ENCODE measurements around the gene GNAL. TPM values are rescaled to one million over a fixed set of nuclear protein-coding genes. Genes with fewer than 3 reads are reported as not detected.

The GNAL gene
- total RNA-seq, 1 experiment from 2014 or later = 0.15 TPM

DNA sequence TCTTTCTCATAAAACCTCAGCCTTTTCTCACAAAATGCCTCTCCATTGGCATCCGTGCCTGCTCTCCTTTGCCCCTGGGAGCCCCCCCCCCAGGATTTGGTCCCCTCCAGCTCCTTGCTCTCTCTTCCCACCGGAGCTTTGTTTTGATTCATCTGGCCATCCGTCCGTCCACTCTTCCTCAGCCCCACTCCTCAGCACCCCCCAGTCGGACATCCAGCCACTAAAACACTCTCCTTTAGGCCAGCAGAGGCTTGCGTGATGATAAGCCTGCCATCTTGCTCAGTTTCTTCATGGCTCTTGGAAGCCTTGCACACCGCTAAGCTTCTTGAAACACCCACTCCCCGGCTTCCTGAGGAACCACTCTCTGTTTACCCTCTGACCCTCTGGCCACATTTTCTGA is 31.5 kb upstream of the GNAL start:
- no peak overlapping the region for H3K9ac ChIP-seq (ENCODE audit: low read length)
- no peak overlapping the region for H3K4me3 ChIP-seq (ENCODE audit: low read length)
- no peaks in the 10 kb centered on the region for H4K20me1 ChIP-seq (ENCODE audit: low read length)
- CTCF ChIA-PET = no interaction called here
- POLR2A ChIA-PET (ENCODE audit: unreplicated experiment) = no interaction called here
- no peaks in the 10 kb centered on the region for H3F3A ChIP-seq (ENCODE audit: low read length, unreplicated experiment)
- no peak overlapping the region for H3K27ac ChIP-seq (ENCODE audit: low read length)
- no peaks in the 10 kb centered on the region for H3K79me2 ChIP-seq (ENCODE audit: low read length)
- no TSS peak for BruUV-seq (replicated peaks)
- no peaks in the 10 kb centered on the region for H3K9me2 ChIP-seq (replicated peaks; ENCODE audit: low read length)
- DNase-seq = no peak
- H3K4me1 ChIP-seq (ENCODE audit: insufficient read depth, low read length) = no peaks in the 10 kb centered on the region
- no peak overlapping the region for H3K4me2 ChIP-seq (ENCODE audit: low read length)
- H3K27me3 ChIP-seq (ENCODE audit: low read length) = peaks cover 85% of the 10 kb centered on the region
- H3K9me3 ChIP-seq (ENCODE audit: low read length) = peaks cover 4% of the 10 kb centered on the region; the same call in 1 of the 2 replicates
- ATAC-seq = no peak
- H2AFZ ChIP-seq (ENCODE audit: low read length) = no peak overlapping the region
- intact Hi-C loops (cut with micrococcal nuclease) = loop anchor here (2.0 to 5.0 kb wide), 2 partner anchors 71 to 380 kb away; no protein-coding TSS in a partner anchor
- TF ChIP-seq EZH2phosphoT487 (IDR thresholded peaks at IDR 0.05; ENCODE audit: borderline replicate concordance, low read length) (no peak), EZH2 (IDR thresholded peaks at IDR 0.05; ENCODE audit: low read length, unreplicated experiment) (no peak)
- TF ChIP-seq, protein P1, sequence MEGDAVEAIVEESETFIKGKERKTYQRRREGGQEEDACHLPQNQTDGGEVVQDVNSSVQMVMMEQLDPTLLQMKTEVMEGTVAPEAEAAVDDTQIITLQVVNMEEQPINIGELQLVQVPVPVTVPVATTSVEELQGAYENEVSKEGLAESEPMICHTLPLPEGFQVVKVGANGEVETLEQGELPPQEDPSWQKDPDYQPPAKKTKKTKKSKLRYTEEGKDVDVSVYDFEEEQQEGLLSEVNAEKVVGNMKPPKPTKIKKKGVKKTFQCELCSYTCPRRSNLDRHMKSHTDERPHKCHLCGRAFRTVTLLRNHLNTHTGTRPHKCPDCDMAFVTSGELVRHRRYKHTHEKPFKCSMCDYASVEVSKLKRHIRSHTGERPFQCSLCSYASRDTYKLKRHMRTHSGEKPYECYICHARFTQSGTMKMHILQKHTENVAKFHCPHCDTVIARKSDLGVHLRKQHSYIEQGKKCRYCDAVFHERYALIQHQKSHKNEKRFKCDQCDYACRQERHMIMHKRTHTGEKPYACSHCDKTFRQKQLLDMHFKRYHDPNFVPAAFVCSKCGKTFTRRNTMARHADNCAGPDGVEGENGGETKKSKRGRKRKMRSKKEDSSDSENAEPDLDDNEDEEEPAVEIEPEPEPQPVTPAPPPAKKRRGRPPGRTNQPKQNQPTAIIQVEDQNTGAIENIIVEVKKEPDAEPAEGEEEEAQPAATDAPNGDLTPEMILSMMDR (conservative IDR thresholded peaks at IDR 0.05; ENCODE audit: low read depth, low read length) = no peak
- no peaks in the 10 kb centered on the region for H3K36me3 ChIP-seq (ENCODE audit: low read depth, low read length)

DNA sequence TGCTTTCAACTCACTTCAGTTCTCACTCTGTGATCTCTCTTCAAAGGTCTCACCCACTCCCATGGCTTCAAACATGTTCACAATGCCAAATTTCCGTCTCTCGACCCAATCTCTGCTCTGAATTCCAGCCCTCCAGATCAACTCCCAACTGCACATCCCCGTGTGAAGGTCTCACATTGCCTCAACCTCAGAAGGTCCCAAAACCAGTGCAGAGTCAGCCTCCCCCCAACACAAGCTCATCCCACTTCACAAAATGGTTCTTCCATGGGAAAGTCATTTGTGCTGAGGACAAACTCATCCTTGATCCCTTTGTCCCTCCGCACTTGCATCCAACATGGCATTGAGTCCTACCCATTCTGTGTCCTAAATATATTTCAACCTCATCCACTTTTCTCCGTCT is 31.0 kb upstream of the GNAL start:
- Histone ChIP-seq H3K36me3 (ENCODE audit: low read depth, low read length) (no peaks in the 10 kb centered on the region), H3K9me3 (ENCODE audit: low read length) (peaks cover 4% of the 10 kb centered on the region; the same call in 1 of the 2 replicates), H3K4me2 (ENCODE audit: low read length) (no peak overlapping the region), H3K4me3 (ENCODE audit: low read length) (no peak overlapping the region), H3K9ac (ENCODE audit: low read length) (no peak overlapping the region), H3F3A (ENCODE audit: low read length, unreplicated experiment) (no peaks in the 10 kb centered on the region), H4K20me1 (ENCODE audit: low read length) (no peaks in the 10 kb centered on the region), H3K9me2 (replicated peaks; ENCODE audit: low read length) (no peaks in the 10 kb centered on the region), H3K79me2 (ENCODE audit: low read length) (no peaks in the 10 kb centered on the region), H3K27ac (ENCODE audit: low read length) (no peak overlapping the region), H2AFZ (ENCODE audit: low read length) (no peak overlapping the region), H3K4me1 (ENCODE audit: insufficient read depth, low read length) (no peaks in the 10 kb centered on the region), H3K27me3 (ENCODE audit: low read length) (peaks cover 88% of the 10 kb centered on the region)
- DNase-seq = no peak
- no TSS peak for BruUV-seq (replicated peaks)
- ChIA-PET POLR2A (ENCODE audit: unreplicated experiment) (no interaction called here), CTCF (no interaction called here)
- no peak for TF ChIP-seq EZH2phosphoT487 (IDR thresholded peaks at IDR 0.05; ENCODE audit: borderline replicate concordance, low read length)
- no peak for TF ChIP-seq EZH2 (IDR thresholded peaks at IDR 0.05; ENCODE audit: low read length, unreplicated experiment)
- TF ChIP-seq, protein P1 (conservative IDR thresholded peaks at IDR 0.05; ENCODE audit: low read depth, low read length) = no peak
- intact Hi-C loops (cut with micrococcal nuclease) = loop anchor here (5.0 kb wide), 1 partner anchor 379 kb away; no protein-coding TSS in a partner anchor
- ATAC-seq = no peak

DNA sequence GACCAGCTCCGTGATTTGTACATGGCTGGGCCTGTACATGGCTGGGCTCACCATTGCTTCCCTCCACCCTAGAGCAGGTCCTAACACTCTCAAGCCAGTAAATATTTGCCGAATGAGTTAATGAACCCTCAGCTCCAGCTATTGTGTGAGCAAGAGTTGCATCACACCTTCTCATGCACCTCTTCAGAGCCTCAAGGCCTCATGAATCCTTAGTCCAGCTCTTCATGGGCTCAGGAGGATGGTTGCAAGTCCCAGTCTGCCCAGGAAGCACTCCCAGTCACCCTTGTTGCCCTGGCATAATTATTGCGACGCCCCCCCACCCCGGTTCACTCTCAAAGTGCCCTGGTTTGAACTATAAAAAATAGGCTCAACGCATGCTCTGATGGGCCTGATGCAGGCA is 30.1 kb upstream of the GNAL start:
- H2AFZ ChIP-seq (ENCODE audit: low read length) = no peak overlapping the region
- no TSS peak for BruUV-seq (replicated peaks)
- H3F3A ChIP-seq (ENCODE audit: low read length, unreplicated experiment) = no peaks in the 10 kb centered on the region
- no peaks in the 10 kb centered on the region for H3K36me3 ChIP-seq (ENCODE audit: low read depth, low read length)
- no peak for TF ChIP-seq EZH2 (IDR thresholded peaks at IDR 0.05; ENCODE audit: low read length, unreplicated experiment)
- TF ChIP-seq, protein P1 (conservative IDR thresholded peaks at IDR 0.05; ENCODE audit: low read depth, low read length) = no peak
- no peak for TF ChIP-seq EZH2phosphoT487 (IDR thresholded peaks at IDR 0.05; ENCODE audit: borderline replicate concordance, low read length)
- ChIA-PET POLR2A (ENCODE audit: unreplicated experiment) (no interaction called here), CTCF (no interaction called here)
- no peaks in the 10 kb centered on the region for H3K79me2 ChIP-seq (ENCODE audit: low read length)
- H3K9me2 ChIP-seq (replicated peaks; ENCODE audit: low read length) = no peaks in the 10 kb centered on the region
- DNase-seq (peak; percentile 17), ATAC-seq (no peak)
- no peaks in the 10 kb centered on the region for H3K4me1 ChIP-seq (ENCODE audit: insufficient read depth, low read length)
- peaks cover 4% of the 10 kb centered on the region; the same call in 1 of the 2 replicates for H3K9me3 ChIP-seq (ENCODE audit: low read length)
- no peaks in the 10 kb centered on the region for H4K20me1 ChIP-seq (ENCODE audit: low read length)
- H3K4me3 ChIP-seq (ENCODE audit: low read length) = no peak overlapping the region
- intact Hi-C loops (cut with micrococcal nuclease) = loop anchor here (5.0 kb wide), 1 partner anchor 378 kb away; no protein-coding TSS in a partner anchor
- no peak overlapping the region for H3K4me2 ChIP-seq (ENCODE audit: low read length)
- no peak overlapping the region for H3K9ac ChIP-seq (ENCODE audit: low read length)
- no peak overlapping the region for H3K27ac ChIP-seq (ENCODE audit: low read length)
- peaks cover 88% of the 10 kb centered on the region for H3K27me3 ChIP-seq (ENCODE audit: low read length)
